H1 (cell line): Measurements from ENCODE around the gene ADTRP. TPM values are rescaled to one million over a fixed set of nuclear protein-coding genes. Genes with fewer than 3 reads are reported as not detected.

Source experiments
- CTCF ChIA-PET: fragments of 300-600 bp; sonication (Branson Sonifier 250); formaldehyde crosslinking; loops from one replicate; lab custom pipeline; 2021; ENCODE audit not compliant: partially characterized antibody; lab: Charles Lee
- POLR2A ChIA-PET: fragments of 300-600 bp; sonication (Branson Sonifier 250); formaldehyde crosslinking; loops from one replicate; lab custom pipeline; 2021; ENCODE audit warnings: inconsistent platforms; ENCODE audit not compliant: partially characterized antibody; lab: Charles Lee
- DNase-seq, 2 experiments: peaks; one replicate each; pipeline versions ENCODE4 v3.0.0 to v3.0.0-alpha.2; 2010 to 2022; ENCODE audit warnings: low spot score in 2 of 2, low read depth in 1 of 2, mixed read lengths in 1 of 2
- FAIRE-seq: peaks from 2 replicates; lab custom pipeline; 2011; peaks lifted over from hg19 to GRCh38; lab: Jason Lieb, UNC
- H2AFZ ChIP-seq: 2 replicates; pipeline ENCODE4 v1.8.1; 2012; ENCODE audit warnings: low read length, inconsistent platforms
- H2AK5ac ChIP-seq: 2 replicates; pipeline ENCODE4 v1.6.1; 2013; ENCODE audit warnings: low read depth, low read length
- H2BK120ac ChIP-seq: replicated peaks from 2 replicates; pipeline ENCODE3; 2013; ENCODE audit warnings: low read depth, low read length, inconsistent platforms
- H2BK12ac ChIP-seq: 2 replicates; pipeline ENCODE4 v1.6.1; 2013; ENCODE audit warnings: low read depth, low read length
- H2BK15ac ChIP-seq: 2 replicates; pipeline ENCODE4 v1.6.1; 2013; ENCODE audit warnings: low read length
- H2BK20ac ChIP-seq: 2 replicates; pipeline ENCODE4 v1.6.1; 2013; ENCODE audit warnings: low read length
- H2BK5ac ChIP-seq: 2 replicates; pipeline ENCODE4 v1.6.1; 2013; ENCODE audit warnings: low read depth, low read length
- H3K14ac ChIP-seq: 2 replicates; pipeline ENCODE4 v1.6.1; 2013; ENCODE audit warnings: inconsistent platforms; ENCODE audit not compliant: insufficient read length
- H3K18ac ChIP-seq: 2 replicates; pipeline ENCODE4 v1.6.1; 2013; ENCODE audit warnings: low read length; ENCODE audit errors: extremely low read depth
- H3K23ac ChIP-seq: 2 replicates; pipeline ENCODE4 v1.6.1; 2013; ENCODE audit warnings: inconsistent platforms; ENCODE audit not compliant: insufficient read length
- H3K23me2 ChIP-seq: 2 replicates; pipeline ENCODE4 v1.6.1; 2013; ENCODE audit warnings: low read depth, low read length
- H3K27ac ChIP-seq: 2 replicates; pipeline ENCODE4 v1.6.1; 2011; ENCODE audit warnings: low read depth, low read length, inconsistent platforms
- H3K27me3 ChIP-seq, 4 experiments: replicated peaks in 1 of 4; 1 replicate in 1 of 4; 2 replicates in 3 of 4; pipeline versions ENCODE4 v1.6.1 to v1.8.1; 2011 to 2013; ENCODE audit warnings: low read length in 3 of 4, mild to moderate bottlenecking in 3 of 4, inconsistent platforms in 2 of 4, mixed read lengths in 2 of 4, moderate library complexity in 1 of 4; ENCODE audit not compliant: control insufficient read depth in 3 of 4, insufficient read depth in 3 of 4; ENCODE audit errors: extremely low read depth in 1 of 4
- H3K36me3 ChIP-seq, 4 experiments: 2 replicates each; pipeline versions ENCODE4 v1.6.1 to v1.8.1; 2011 to 2013; ENCODE audit warnings: mild to moderate bottlenecking in 4 of 4, low read length in 3 of 4, moderate library complexity in 2 of 4, control low read depth in 1 of 4, inconsistent platforms in 1 of 4; ENCODE audit not compliant: insufficient read depth in 4 of 4, control insufficient read depth in 2 of 4
- H3K4ac ChIP-seq: replicated peaks from 2 replicates; pipeline ENCODE3; 2013; ENCODE audit warnings: low read length, low read depth, mixed read lengths, inconsistent platforms; ENCODE audit not compliant: insufficient read length
- H3K4me1 ChIP-seq, 4 experiments: replicated peaks in 1 of 4; 1 replicate in 1 of 4; 2 replicates in 3 of 4; pipeline versions ENCODE4 v1.6.1 to v1.8.1; 2011 to 2013; ENCODE audit warnings: low read length in 3 of 4, inconsistent platforms in 2 of 4, mixed read lengths in 1 of 4; ENCODE audit not compliant: insufficient read depth in 4 of 4, control insufficient read depth in 3 of 4
- H3K4me2 ChIP-seq, 2 experiments: 2 replicates each; pipeline versions ENCODE4 v1.6.1 to v1.8.1; 2011 to 2013; ENCODE audit warnings: low read depth in 2 of 2, low read length in 2 of 2, control low read depth in 1 of 2, inconsistent platforms in 1 of 2, mild to moderate bottlenecking in 1 of 2; ENCODE audit not compliant: insufficient read depth in 1 of 2
- H3K4me3 ChIP-seq, 4 experiments: fragments of 200-600, 300-600 bp in 1 of 4; sonication (generic), shearing (Covaris generic), sonication (Bioruptor Twin) in 1 of 4; 2 replicates each; pipeline versions ENCODE4 v1.5.1 to v1.8.1; 2011 to 2016; ENCODE audit warnings: low read length in 4 of 4, low read depth in 3 of 4, control low read depth in 2 of 4, inconsistent platforms in 2 of 4, mild to moderate bottlenecking in 2 of 4, mixed read lengths in 1 of 4, moderate library complexity in 1 of 4; ENCODE audit not compliant: insufficient read depth in 2 of 4; ENCODE audit errors: extremely low read depth in 1 of 4
- H3K56ac ChIP-seq: replicated peaks from 2 replicates; pipeline ENCODE3; 2013; ENCODE audit warnings: low read depth, mild to moderate bottlenecking, mixed read lengths, low read length, inconsistent platforms; ENCODE audit not compliant: insufficient read length
- H3K79me1 ChIP-seq: 2 replicates; pipeline ENCODE4 v1.6.1; 2013; ENCODE audit warnings: low read depth, low read length, control low read depth
- H3K79me2 ChIP-seq, 2 experiments: 2 replicates each; pipeline versions ENCODE4 v1.6.1 to v1.8.1; 2012 to 2013; ENCODE audit warnings: low read length in 2 of 2, mild to moderate bottlenecking in 2 of 2, inconsistent platforms in 1 of 2; ENCODE audit not compliant: insufficient read depth in 2 of 2, control insufficient read depth in 1 of 2
- H3K9ac ChIP-seq, 4 experiments: replicated peaks in 1 of 4; 1 replicate in 1 of 4; 2 replicates in 3 of 4; pipeline versions ENCODE4 v1.6.1 to v1.8.1; 2011 to 2013; ENCODE audit warnings: low read depth in 3 of 4, low read length in 3 of 4, control low read depth in 2 of 4, mild to moderate bottlenecking in 2 of 4, moderate library complexity in 2 of 4, inconsistent platforms in 1 of 4; ENCODE audit errors: extremely low read depth in 1 of 4
- H3K9me3 ChIP-seq, 2 experiments: 2 replicates each; pipeline versions ENCODE4 v1.6.1 to v1.8.1; 2012 to 2013; ENCODE audit warnings: mild to moderate bottlenecking in 2 of 2, moderate library complexity in 2 of 2, control low read depth in 1 of 2, inconsistent platforms in 1 of 2, low read depth in 1 of 2, low read length in 1 of 2, mixed read lengths in 1 of 2; ENCODE audit not compliant: insufficient read depth in 2 of 2
- H4K20me1 ChIP-seq, 2 experiments: replicated peaks in 1 of 2; 2 replicates each; pipeline versions ENCODE3 to v1.8.1; 2011 to 2013; ENCODE audit warnings: inconsistent platforms in 2 of 2, low read length in 2 of 2, mild to moderate bottlenecking in 1 of 2; ENCODE audit not compliant: insufficient read depth in 2 of 2, control insufficient read depth in 1 of 2
- H4K5ac ChIP-seq: 2 replicates; pipeline ENCODE4 v1.6.1; 2013; ENCODE audit warnings: low read length, low read depth, mixed read lengths, inconsistent platforms; ENCODE audit not compliant: insufficient read length
- H4K8ac ChIP-seq: 2 replicates; pipeline ENCODE4 v1.8.0; 2013; ENCODE audit warnings: mild to moderate bottlenecking, moderate library complexity, low read length, inconsistent platforms; ENCODE audit not compliant: insufficient read depth; ENCODE audit errors: extremely low read depth
- H4K91ac ChIP-seq: replicated peaks from 2 replicates; pipeline ENCODE3; 2013; ENCODE audit warnings: low read length, mixed read lengths, inconsistent platforms; ENCODE audit not compliant: insufficient read length
- WGBS, 2 experiments: shearing (Covaris generic) in 1 of 2; methylation state at CpG; one replicate each; pipeline versions ENCODE4 v1.1.6 to v1.1.7; 2013 to 2015; ENCODE audit warnings: low lambda C conversion rate in 2 of 2, mixed read lengths in 2 of 2, inconsistent platforms in 1 of 2, low coverage in 1 of 2, missing lambda C conversion rate in 1 of 2; ENCODE audit not compliant: insufficient replicate concordance in 2 of 2, insufficient coverage in 1 of 2, insufficient read length in 1 of 2; ENCODE audit errors: extremely low coverage in 1 of 2, missing lambda C conversion rate in 1 of 2; 5-methylcytosine and 5-hydroxymethylcytosine counted together
- polyA plus RNA-seq, 7 experiments: library from polyadenylated mRNA; depleted of rRNA in 3 of 7; stranded (reverse) in 5 of 7; unstranded in 2 of 7; fragments of >200 nt in 5 of 7; fragments of 200-250 nt in 2 of 7; gene quantifications; 1 replicate in 5 of 7; 2 replicates in 1 of 7; 4 replicates in 1 of 7; pipeline versions ENCODE4 v1.2.1 to v1.2.3, GENCODE V29; 2011 to 2013; ENCODE audit warnings: missing spikeins in 2 of 7, mixed read lengths in 2 of 7
- total RNA-seq: library from RNA; stranded (reverse); fragmentation: NEBNext Ultra II Directional; extraction: Animal tissue kit (Norgen Biotek cat#: 25700); gene quantifications from 2 replicates; pipeline ENCODE4 v1.2.1, GENCODE V29; 2021

Gene ADTRP
- total and polyA plus RNA-seq, 2 of the 8 experiments (the other 6 are each of a cell fraction or from before 2014, with no cell fraction given), result 0.08 to 0.45 TPM

DNA sequence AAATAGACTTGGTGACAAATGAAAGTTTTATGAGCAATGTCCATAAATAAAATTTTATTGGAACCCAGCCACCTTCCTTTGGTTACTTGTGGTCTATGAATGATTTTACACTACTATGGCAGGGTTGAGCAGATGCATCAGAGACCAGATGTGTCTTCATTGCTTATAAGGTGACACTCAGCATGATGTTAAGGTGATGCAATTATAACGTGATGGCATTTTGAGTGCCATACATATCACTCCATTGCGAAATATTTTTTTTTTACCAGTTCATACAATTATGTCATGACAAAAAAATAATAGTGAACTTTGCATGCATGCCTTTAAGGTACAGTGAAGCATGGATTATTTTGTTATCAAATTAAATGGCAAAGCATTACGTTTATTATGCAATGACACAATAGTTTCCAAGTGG, 96.0 kb downstream of the ADTRP start:
- Histone ChIP-seq H2BK20ac (no peak overlapping the region), H4K20me1 (no peaks in the 10 kb centered on the region), H3K36me3 (no peaks in the 10 kb centered on the region), H3K23ac (no peak overlapping the region), H3K27me3 (no peaks in the 10 kb centered on the region), H2BK5ac (no peak overlapping the region), H2AK5ac (no peak overlapping the region), H3K9ac (no peak overlapping the region), H2BK15ac (no peak overlapping the region), H3K9me3 (peaks cover 15 to 20% of the 10 kb centered on the region in 2 experiments), H4K8ac (no peak overlapping the region), H3K4me2 (no peak overlapping the region), H3K4me3 (no peak overlapping the region), H4K5ac (no peak overlapping the region), H3K56ac (no peak overlapping the region), H3K79me1 (no peaks in the 10 kb centered on the region), H2AFZ (no peak overlapping the region), H3K23me2 (no peaks in the 10 kb centered on the region), H3K27ac (no peak overlapping the region), H3K4me1 (peaks cover 0 to 5% (median 2%) of the 10 kb centered on the region in 4 experiments; a peak in 3 of 7 replicates), H2BK12ac (no peak overlapping the region), H3K14ac (no peak overlapping the region), H3K18ac (no peak overlapping the region), H3K79me2 (no peaks in the 10 kb centered on the region), H3K4ac (no peak overlapping the region), H2BK120ac (no peak overlapping the region), H4K91ac (no peak overlapping the region)
- 97% methylated on average over 3 of the region's 3 CpGs; no CpG with 5 or more reads in 1 of the 2 experiments for WGBS, 2 experiments
- DNase-seq (no peak), FAIRE-seq (no peak)
- ChIA-PET POLR2A (no interaction called here), CTCF (no interaction called here)
